GM19452 (cell line): ENCODE results near the gene ADH1A.
"Not testable (repeated sequence)": the region's sequence is repeated elsewhere in the genome, so short reads cannot be mapped to it uniquely, and the experiment has no call there.

Experiments used
- ATAC-seq: cut with Tn5 transposase; IDR thresholded peaks from one replicate; pipeline ENCODE4 v1.9.1; 2021; ENCODE audit not compliant: unreplicated experiment

Gene ADH1A

DNA sequence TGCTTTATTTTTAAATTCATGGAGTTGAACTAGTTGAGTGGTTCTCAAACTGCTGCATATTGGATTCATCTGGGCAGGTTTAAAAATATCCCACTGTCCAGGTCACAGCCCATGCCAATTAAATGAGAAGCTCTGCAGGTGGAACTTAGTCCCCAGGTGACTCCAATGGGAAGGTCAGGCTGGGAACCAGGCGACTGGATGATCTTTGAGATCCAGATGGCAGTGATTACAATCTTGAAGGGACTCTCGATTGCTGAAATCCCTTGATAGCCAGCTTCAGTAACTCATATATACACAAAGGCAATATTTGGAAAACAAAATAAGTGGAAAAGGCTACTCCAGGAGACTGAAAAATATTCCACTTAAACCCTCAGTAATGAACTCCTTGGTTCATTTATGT, 8.1 kb downstream of the ADH1A start:
- no peak for ATAC-seq

DNA sequence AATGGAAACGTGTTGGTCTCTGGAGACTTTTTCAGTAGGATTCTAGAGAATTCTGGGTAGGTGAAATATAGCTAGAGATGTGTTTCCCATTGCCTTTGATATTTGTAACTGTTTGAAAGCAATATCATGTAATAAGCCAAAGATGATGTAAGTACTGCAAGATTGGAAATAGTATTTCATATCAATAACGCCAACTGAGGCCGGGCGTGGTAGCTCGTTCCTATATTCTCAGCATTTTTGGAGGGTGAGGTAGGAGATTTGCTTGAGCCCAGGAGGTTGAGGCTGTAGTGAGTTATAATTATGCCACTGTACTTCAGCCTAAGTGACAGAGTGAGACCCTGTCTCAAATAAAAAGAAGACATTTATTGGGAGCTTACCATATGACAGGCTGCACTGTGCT, 9.5 kb downstream of the ADH1A start:
- no peak for ATAC-seq

DNA sequence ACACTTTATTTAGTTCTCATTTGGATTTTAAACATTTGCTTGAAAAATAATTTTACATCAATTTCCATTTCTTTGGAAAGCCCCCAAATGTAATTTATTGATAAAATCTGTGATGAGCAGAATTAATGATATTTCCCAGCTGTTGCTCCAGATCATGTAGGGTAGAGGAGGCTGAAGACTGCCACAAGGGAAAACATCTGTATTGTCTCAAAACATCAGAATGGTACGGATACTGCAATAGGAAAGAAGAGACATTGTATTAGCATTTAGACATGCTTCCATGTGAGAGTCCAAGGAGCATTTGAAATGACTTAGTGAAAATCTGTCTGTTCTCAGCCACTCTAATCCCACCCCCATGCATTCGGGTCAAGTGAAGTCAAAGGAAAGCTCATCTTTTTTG, 14.4 kb downstream of the ADH1A start:
- ATAC-seq = no peak

DNA sequence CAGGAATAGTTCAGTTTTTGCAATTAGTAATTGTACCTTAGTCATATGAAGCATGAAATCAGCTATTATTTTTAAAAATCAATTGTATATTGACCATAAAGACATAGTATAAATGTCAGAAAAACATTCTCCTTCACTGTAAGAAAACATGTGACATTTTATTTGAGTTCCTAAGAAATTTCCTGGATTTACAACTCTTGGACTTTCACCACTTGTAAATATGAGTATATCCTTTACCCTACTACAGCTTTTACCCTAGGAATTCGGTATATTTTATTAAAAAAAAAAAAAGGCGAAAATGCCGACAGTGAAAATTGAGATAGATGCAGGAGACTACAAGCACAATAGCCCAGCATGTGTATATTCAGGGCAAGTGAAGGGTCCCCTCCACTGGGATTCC, 14.9 kb downstream of the ADH1A start:
- no peak for ATAC-seq

DNA sequence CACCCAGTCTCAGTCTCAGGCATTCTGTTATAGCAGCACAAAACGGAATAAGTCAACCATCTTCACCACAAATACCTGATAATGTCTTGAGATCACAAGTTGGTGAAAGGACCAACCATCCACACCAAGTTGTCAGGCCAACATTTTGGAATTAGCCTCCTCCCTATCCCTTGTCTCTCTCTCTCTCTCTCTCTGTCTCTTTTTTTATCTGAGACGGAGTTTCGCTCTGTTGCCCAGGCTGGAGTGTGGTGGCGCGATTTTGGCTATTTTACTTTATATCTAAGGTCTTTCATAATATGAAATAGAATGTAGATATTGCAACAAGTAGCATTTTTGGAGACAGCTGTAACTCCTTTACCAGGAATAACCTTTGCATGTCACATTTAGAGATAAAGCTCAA, 15.7 kb downstream of the ADH1A start:
- ATAC-seq = no peak

DNA sequence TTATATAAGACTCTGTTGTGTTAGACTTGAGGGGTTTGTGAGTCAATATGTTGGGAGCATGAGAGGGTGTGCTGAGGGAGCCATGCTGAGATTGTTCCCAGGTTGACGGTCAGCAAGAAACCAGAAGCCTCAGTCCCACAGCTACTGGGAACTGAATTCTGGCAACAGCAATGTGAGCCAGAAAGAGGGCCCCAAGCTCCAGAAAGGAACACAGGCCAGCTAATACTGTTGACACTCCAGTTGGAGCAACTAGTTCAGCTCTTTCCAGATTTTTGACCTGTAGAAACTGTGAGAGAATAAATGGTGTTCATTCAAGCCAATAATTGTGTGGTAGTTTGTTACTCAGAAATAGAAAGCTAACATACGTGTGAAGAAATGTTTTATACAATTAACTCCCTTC, 17.1 kb downstream of the ADH1A start:
- ATAC-seq = no peak

DNA sequence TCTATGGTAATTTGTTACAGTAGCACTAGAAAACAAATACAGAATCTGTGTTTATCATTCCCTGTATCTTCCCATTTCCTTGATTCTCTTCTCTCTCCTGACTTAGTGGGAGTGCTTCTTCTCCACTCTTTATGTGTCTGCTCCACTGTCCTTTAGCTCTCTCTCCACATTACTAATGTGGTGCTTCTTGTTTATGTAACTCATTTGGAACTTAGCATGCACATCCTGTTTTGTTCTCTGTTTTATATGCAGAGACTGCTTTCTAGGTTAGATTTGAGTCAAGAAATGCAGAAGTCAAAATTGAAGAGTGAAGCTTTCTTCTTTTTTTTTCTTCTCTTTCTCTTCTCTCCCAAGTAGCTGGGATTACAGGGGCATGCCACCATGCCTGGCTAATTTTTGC, 25.9 kb downstream of the ADH1A start:
- ATAC-seq = peak; percentile 60

DNA sequence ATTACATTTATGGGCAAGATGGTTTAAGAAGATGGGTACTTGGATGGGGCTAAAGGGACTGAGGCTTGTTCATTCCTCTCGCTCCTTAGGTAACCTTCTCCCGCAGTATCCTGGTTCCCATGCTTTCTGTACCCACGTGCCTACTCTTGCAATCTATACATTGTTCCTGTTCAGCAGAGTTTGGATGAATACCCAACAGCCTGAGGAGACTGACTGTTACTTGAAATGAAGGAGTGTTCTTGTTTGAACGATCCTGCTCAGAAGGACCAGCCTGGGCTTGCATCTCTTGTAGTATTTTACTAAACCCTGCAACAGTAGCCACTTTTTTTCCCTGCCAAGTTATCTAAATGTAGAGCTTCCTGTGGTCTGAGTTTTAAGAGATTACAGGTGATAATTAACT, 38.0 kb downstream of the ADH1A start:
- ATAC-seq = no peak

DNA sequence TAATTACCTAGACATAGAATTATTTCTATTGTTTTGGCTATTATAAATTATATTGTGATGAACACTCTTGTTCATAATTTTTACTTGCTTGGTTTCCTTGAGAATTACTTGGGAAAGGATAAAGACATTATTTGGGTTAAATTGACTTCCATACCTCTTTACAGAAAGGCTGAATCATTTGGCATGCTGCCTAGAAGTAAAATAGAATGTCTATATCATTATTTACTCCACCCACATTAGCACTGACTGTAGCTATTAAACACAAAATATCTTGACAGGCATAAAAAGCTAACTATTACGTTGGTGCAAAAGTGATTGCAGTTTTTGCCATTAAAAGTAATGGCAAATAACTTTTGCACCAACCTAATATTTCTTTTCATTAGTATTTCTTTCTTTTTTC, 42.1 kb downstream of the ADH1A start:
- ATAC-seq = no peak

DNA sequence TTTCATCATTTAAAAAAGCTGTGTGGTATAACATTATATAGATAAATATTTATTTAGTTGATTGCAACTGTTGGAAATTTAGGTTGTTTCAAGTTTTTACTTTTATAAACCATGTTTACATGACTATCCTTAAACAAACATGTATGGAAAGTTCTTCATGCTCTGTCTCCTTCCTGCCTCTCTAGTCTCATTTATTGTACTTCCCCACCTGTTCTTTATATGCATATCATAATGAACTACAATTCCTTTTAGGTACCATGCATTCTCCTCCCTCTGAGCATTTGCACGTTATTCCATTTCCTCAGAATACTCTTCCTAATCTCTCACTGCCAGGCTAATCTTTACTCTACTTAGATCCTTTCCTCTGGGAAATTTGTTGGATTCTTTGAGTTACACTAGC, 54.8 kb downstream of the ADH1A start:
- no peak for ATAC-seq

DNA sequence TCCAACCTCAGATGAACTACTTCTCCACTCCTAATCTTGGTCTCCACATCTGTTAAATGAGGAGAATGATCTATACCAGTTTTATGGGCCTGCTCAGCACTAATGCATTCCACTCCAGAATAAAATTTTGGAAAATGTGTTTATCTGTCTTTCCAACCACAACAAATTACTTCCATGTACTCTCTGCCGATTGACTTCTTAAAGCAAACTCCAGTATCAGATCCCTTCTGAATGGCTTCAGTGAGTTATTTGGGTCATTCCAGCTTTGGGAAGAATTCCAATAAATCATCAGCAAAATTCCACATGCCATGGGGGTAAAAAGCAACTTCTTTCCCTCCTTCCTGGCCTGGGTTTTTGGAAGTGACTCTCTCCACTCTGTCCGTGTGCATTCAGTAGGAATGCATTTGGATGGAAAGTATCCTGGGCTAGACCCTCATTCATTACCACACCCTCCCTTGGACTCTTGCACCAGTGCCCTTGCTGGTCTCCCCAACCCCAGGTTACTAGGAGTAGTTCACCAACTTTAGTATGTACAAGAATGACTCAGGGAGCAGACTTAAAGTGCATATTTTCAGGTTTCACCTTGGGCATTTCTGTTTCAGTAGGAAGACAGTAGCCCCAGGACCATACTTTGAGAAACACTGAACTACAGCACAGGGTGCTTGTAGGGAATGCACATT, 56.3 kb downstream of the ADH1A start:
- ATAC-seq = no peak

DNA sequence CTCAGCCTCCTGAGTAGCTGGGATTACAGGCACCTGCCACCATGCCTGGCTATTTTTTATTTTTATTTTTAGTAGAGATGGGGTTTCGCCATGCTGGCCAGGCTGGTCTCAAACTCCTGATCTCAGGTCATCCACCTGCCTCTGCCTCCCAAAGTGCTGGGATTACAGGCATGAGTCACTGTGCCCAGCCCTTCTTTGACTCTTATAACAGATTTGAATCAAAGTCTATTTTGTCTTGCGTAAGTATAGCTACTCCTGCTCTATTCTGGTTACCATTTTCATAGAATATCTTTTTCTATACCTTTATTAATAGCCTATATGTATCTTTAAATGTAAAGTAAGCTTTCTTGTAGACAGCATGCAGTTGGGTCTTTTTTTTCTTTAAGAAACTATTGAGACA, 57.4 kb downstream of the ADH1A start:
- not testable (repeated sequence) for ATAC-seq

DNA sequence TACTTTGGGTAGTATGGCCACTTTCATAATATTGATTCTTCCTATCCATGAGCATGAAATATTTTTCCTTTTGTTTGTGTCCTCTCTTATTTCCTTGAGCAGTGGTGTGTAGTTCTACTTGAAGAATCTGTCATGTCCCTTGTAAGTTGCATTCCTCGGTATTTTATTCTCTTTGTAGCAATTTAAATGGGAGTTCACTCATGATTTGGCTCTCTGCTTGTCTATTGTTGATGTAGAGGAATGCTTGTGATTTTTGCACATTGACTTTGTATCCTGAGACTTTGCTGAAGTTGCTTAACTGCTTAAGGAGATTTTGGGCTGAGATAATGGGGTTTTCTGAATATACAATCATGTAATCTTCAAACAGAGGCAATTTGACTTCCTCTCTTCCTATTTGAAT, 62.1 kb downstream of the ADH1A start:
- ATAC-seq = not testable (repeated sequence)

DNA sequence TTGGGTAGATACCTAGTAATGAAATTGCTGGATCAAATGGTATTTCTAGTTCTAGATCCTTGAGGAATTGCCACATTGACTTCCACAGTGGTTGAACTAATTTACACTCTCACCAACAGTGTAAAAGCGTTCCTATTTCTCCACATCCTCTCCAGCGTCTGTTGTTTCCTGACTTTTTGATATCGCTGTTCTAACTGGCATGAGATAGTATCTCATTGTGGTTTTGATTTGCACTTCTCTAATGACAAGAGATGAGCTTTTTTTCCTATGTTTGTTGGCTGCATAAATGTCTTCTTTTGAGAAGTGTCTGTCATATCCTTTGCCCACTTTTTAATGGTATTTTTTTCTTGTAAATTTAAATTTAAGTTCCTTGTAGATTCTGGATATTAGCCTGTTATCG, 63.1 kb downstream of the ADH1A start:
- not testable (repeated sequence) for ATAC-seq
